GM21786 (cell line): Measurements from ENCODE around the gene XYLT1.
"Not testable (repeated sequence)": the region's sequence is repeated elsewhere in the genome, so short reads cannot be mapped to it uniquely, and the experiment has no call there.

Experiments
- ATAC-seq: cut with Tn5 transposase; IDR thresholded peaks from one replicate; pipeline ENCODE4 v1.9.1; 2021; ENCODE audit not compliant: unreplicated experiment

XYLT1 gene

GRCh38 chr16:17470908-17471718 is at the start of gene XYLT1:
XYLT1 (minus strand) TSS chr16:17470960; CDS start chr16:17470796, 164 bp downstream.
- ATAC-seq = no peak

GRCh38 chr16:17520111-17520510 is 49.4 kb upstream of the XYLT1 start:
- no peak for ATAC-seq

- ATAC-seq = no peak
These were observed 48.6 kb upstream of the XYLT1 start for GRCh38 chr16:17519101-17519955.

- no peak for ATAC-seq
These were observed 47.7 kb upstream of the XYLT1 start for GRCh38 chr16:17518441-17518840.

GRCh38 chr16:17515421-17516210 is 44.9 kb upstream of the XYLT1 start:
- no peak for ATAC-seq

- no peak for ATAC-seq
These were observed 42.0 kb upstream of the XYLT1 start for GRCh38 chr16:17512636-17513220.

- no peak for ATAC-seq
These were observed 40.6 kb upstream of the XYLT1 start for GRCh38 chr16:17511340-17511739.

GRCh38 chr16:17510567-17510966 is 39.8 kb upstream of the XYLT1 start:
- no peak for ATAC-seq

GRCh38 chr16:17509194-17509593 is 38.4 kb upstream of the XYLT1 start:
- ATAC-seq = no peak

GRCh38 chr16:17508303-17508702 is 37.5 kb upstream of the XYLT1 start:
- ATAC-seq = no peak

GRCh38 chr16:17507516-17507915 is 36.8 kb upstream of the XYLT1 start:
- not testable (repeated sequence) for ATAC-seq

GRCh38 chr16:17505828-17506227 is 35.1 kb upstream of the XYLT1 start:
- not testable (repeated sequence) for ATAC-seq

GRCh38 chr16:17504050-17504449 is 33.3 kb upstream of the XYLT1 start:
- ATAC-seq = no peak

GRCh38 chr16:17503331-17503730 is 32.6 kb upstream of the XYLT1 start:
- no peak for ATAC-seq

GRCh38 chr16:17501321-17501720 is 30.6 kb upstream of the XYLT1 start:
- no peak for ATAC-seq

GRCh38 chr16:17499223-17499902 is 28.6 kb upstream of the XYLT1 start:
- no peak for ATAC-seq

- ATAC-seq = no peak
These were observed 26.9 kb upstream of the XYLT1 start for GRCh38 chr16:17497648-17498047.

- no peak for ATAC-seq
These were observed 26.1 kb upstream of the XYLT1 start for GRCh38 chr16:17496891-17497290.

- ATAC-seq = no peak
These were observed 22.3 kb upstream of the XYLT1 start for GRCh38 chr16:17493012-17493411.

- ATAC-seq = no peak
These were observed 20.4 kb upstream of the XYLT1 start for GRCh38 chr16:17491140-17491662.
